GM12864 (cell line): ENCODE data around the gene ZNF785.
"Not testable (repeated sequence)": the region's sequence is repeated elsewhere in the genome, so short reads cannot be mapped to it uniquely, and the experiment has no call there.

Source experiments
- DNase-seq: peaks from one replicate; pipeline ENCODE4 v3.0.0-alpha.2; 2011; ENCODE audit warnings: low read depth
- H3K4me3 ChIP-seq: 2 replicates; pipeline ENCODE4 v1.5.1; 2011; ENCODE audit warnings: mild to moderate bottlenecking, low read depth, low read length, control low read depth
- TF ChIP-seq, protein P1 (sequence below): IDR thresholded peaks from 2 replicates; pipeline ENCODE4 v1.5.1; 2011; ENCODE audit warnings: low read depth, mild to moderate bottlenecking, moderate library complexity, low read length, control low read depth, inconsistent platforms; ENCODE audit errors: missing control alignments

The ZNF785 gene

GRCh38 chr16:30602616-30603277 is 17.2 kb upstream of the ZNF785 start:
- TF ChIP-seq, protein P1, sequence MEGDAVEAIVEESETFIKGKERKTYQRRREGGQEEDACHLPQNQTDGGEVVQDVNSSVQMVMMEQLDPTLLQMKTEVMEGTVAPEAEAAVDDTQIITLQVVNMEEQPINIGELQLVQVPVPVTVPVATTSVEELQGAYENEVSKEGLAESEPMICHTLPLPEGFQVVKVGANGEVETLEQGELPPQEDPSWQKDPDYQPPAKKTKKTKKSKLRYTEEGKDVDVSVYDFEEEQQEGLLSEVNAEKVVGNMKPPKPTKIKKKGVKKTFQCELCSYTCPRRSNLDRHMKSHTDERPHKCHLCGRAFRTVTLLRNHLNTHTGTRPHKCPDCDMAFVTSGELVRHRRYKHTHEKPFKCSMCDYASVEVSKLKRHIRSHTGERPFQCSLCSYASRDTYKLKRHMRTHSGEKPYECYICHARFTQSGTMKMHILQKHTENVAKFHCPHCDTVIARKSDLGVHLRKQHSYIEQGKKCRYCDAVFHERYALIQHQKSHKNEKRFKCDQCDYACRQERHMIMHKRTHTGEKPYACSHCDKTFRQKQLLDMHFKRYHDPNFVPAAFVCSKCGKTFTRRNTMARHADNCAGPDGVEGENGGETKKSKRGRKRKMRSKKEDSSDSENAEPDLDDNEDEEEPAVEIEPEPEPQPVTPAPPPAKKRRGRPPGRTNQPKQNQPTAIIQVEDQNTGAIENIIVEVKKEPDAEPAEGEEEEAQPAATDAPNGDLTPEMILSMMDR, result no peak
- no peak overlapping the region for H3K4me3 ChIP-seq
- no peak for DNase-seq

DNA sequence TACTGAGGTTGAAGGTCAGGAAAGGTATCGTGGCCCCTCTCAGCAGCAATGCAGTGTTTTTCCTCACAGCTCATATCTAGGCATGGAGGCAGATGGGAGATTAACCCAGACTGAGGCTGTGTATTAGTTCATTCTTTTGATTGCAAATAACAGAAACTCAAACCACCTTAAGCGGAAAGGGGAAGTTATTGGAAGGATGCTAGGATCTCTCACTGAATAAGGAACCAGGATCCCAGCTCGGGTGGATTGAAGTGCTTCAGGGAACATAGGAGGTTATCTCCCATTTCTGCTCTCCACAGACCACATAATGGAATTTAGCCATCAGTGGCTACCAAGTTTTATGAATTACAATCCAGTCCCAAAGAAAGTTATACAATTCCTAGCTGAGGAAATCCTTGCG is 16.5 kb upstream of the ZNF785 start:
- no peak overlapping the region for H3K4me3 ChIP-seq
- TF ChIP-seq, protein P1, result no peak
- DNase-seq, result no peak

- TF ChIP-seq, protein P1, result no peak
- DNase-seq, result no peak
- no peak overlapping the region for H3K4me3 ChIP-seq
These were observed 15.4 kb upstream of the ZNF785 start for GRCh38 chr16:30600929-30601328.

DNA sequence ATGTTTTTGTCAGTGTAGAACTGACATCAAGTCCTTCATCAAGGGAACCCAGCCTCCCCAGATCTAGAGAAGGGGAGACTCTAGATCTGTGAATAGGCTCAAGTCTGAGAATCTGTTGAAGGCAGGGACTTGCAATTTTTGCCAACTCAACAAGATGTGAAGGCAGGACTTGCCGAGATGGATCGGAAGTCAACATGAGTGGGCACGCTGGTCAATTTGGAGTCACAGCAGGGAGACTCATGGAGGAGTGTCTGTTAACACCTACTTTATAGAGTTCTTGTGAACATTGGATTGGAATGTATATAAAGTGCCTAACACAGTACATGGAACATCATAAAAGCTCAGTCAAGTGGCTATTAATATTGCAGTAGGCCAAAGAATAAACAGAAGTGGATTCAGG is 14.7 kb upstream of the ZNF785 start:
- H3K4me3 ChIP-seq, result no peak overlapping the region
- TF ChIP-seq, protein P1, result no peak
- no peak for DNase-seq

GRCh38 chr16:30592871-30593270 is 7.4 kb upstream of the ZNF785 start:
- no peak overlapping the region for H3K4me3 ChIP-seq
- no peak for DNase-seq
- TF ChIP-seq, protein P1, result no peak

DNA sequence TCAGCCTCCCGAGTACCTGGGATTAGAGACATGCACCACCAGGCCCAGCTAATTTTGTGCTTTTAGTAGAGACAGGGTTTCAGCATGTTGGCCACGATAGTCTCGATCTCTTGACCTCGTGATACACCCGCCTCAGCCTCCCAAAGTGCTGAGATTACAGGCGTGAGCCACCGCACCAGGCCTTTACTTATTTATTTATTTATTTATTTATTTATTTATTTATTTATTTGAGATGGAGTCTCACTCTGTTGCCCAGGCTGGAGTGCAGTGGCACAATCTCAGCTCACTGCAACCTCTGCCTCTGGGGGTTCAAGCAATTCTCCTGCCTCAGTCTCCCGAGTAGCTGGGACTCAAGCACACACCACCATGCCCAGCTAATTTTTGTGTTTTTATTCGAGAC is 5.4 kb upstream of the ZNF785 start:
- DNase-seq, H3K4me3 ChIP-seq: not testable (repeated sequence)

GRCh38 chr16:30589582-30589981 is 4.1 kb upstream of the ZNF785 start:
- not testable (repeated sequence) for H3K4me3 ChIP-seq, DNase-seq

DNA sequence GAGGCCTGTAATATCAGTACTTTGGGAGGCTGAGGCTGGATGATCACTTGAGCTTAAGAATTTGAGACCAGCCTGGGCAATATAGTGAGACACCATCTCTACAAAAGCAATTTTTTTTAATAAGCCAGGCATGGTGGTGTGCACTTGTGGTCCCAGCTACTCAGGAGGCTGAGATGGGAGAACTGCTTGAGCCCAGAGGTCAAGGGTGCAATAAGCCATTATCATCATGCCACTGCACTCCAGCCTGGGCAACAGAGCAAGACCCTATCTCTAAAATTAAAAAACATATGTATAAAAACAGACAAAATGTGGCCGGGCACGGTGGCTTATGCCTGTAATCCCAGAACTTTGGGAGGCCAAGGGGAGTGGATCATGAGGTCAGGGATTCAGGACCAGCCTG is 3.2 kb upstream of the ZNF785 start:
- DNase-seq, result no peak
- H3K4me3 ChIP-seq, result no peak overlapping the region
- TF ChIP-seq, protein P1, result no peak
